ENCODE results near the gene ZC3H13. TPM values are rescaled to one million over a fixed set of nuclear protein-coding genes. Genes with fewer than 3 reads are reported as not detected.

Gene ZC3H13
- total RNA-seq, 1 donor from 2014 or later = 62.3 TPM

- Mint-ChIP-seq H3K27ac (no peak overlapping the region), H3K9me3 (no peaks in the 10 kb centered on the region), H3K27me3 (no peaks in the 10 kb centered on the region), H3K4me1 (ENCODE audit: unreplicated experiment) (no peaks in the 10 kb centered on the region), H3K36me3 (no peaks in the 10 kb centered on the region), H3K4me3 (no peak overlapping the region)
- TF ChIP-seq CTCF (conservative IDR thresholded peaks at IDR 0.05) = no peak
- no peak for DNase-seq (ENCODE audit: extremely low spot score, unreplicated experiment)
Observed at GRCh38 chr13:46087481-46087880, 34.9 kb upstream of the ZC3H13 start.

- no peak for DNase-seq (ENCODE audit: extremely low spot score, unreplicated experiment)
- Mint-ChIP-seq H3K27ac (no peak overlapping the region), H3K4me3 (no peak overlapping the region), H3K4me1 (ENCODE audit: unreplicated experiment) (no peaks in the 10 kb centered on the region), H3K27me3 (peaks cover 2% of the 10 kb centered on the region), H3K9me3 (no peaks in the 10 kb centered on the region), H3K36me3 (no peaks in the 10 kb centered on the region)
- TF ChIP-seq CTCF (conservative IDR thresholded peaks at IDR 0.05) = no peak
Observed at GRCh38 chr13:46086985-46087384, 34.4 kb upstream of the ZC3H13 start.

GRCh38 chr13:46086421-46086922, 33.9 kb upstream of the ZC3H13 start:
- no peak for DNase-seq (ENCODE audit: extremely low spot score, unreplicated experiment)
- Mint-ChIP-seq H3K4me3 (no peak overlapping the region), H3K36me3 (no peaks in the 10 kb centered on the region), H3K27ac (no peak overlapping the region), H3K4me1 (ENCODE audit: unreplicated experiment) (no peaks in the 10 kb centered on the region), H3K27me3 (peaks cover 2% of the 10 kb centered on the region), H3K9me3 (no peaks in the 10 kb centered on the region)
- TF ChIP-seq CTCF (conservative IDR thresholded peaks at IDR 0.05) = no peak

- Mint-ChIP-seq H3K4me1 (ENCODE audit: unreplicated experiment) (no peaks in the 10 kb centered on the region), H3K4me3 (no peak overlapping the region), H3K27me3 (peaks cover 2% of the 10 kb centered on the region), H3K9me3 (no peaks in the 10 kb centered on the region), H3K36me3 (no peaks in the 10 kb centered on the region), H3K27ac (no peak overlapping the region)
- no peak for TF ChIP-seq CTCF (conservative IDR thresholded peaks at IDR 0.05)
- DNase-seq (ENCODE audit: extremely low spot score, unreplicated experiment) = no peak
Observed at GRCh38 chr13:46085737-46086136, 33.2 kb upstream of the ZC3H13 start.

GRCh38 chr13:46082324-46082723, 29.8 kb upstream of the ZC3H13 start:
- Mint-ChIP-seq H3K27ac (no peak overlapping the region), H3K36me3 (no peaks in the 10 kb centered on the region), H3K4me1 (ENCODE audit: unreplicated experiment) (no peaks in the 10 kb centered on the region), H3K9me3 (no peaks in the 10 kb centered on the region), H3K27me3 (peaks cover 2% of the 10 kb centered on the region), H3K4me3 (no peak overlapping the region)
- TF ChIP-seq CTCF (conservative IDR thresholded peaks at IDR 0.05) = no peak
- DNase-seq (ENCODE audit: extremely low spot score, unreplicated experiment) = no peak

GRCh38 chr13:46079770-46080169, 27.2 kb upstream of the ZC3H13 start:
- no peak for TF ChIP-seq CTCF (conservative IDR thresholded peaks at IDR 0.05)
- Mint-ChIP-seq H3K9me3 (no peaks in the 10 kb centered on the region), H3K27ac (no peak overlapping the region), H3K4me1 (ENCODE audit: unreplicated experiment) (no peaks in the 10 kb centered on the region), H3K36me3 (no peaks in the 10 kb centered on the region), H3K27me3 (peaks cover 2% of the 10 kb centered on the region), H3K4me3 (no peak overlapping the region)
- no peak for DNase-seq (ENCODE audit: extremely low spot score, unreplicated experiment)

Measured in type B pancreatic cell (in vitro differentiated cells).